GM21360 (cell line): ENCODE data around the gene FOXD3.

Experiments
- ATAC-seq: cut with Tn5 transposase; IDR thresholded peaks from one replicate; pipeline ENCODE4 v1.9.1; 2021; ENCODE audit warnings: mild to moderate bottlenecking, moderate library complexity; ENCODE audit not compliant: unreplicated experiment

FOXD3 gene

DNA sequence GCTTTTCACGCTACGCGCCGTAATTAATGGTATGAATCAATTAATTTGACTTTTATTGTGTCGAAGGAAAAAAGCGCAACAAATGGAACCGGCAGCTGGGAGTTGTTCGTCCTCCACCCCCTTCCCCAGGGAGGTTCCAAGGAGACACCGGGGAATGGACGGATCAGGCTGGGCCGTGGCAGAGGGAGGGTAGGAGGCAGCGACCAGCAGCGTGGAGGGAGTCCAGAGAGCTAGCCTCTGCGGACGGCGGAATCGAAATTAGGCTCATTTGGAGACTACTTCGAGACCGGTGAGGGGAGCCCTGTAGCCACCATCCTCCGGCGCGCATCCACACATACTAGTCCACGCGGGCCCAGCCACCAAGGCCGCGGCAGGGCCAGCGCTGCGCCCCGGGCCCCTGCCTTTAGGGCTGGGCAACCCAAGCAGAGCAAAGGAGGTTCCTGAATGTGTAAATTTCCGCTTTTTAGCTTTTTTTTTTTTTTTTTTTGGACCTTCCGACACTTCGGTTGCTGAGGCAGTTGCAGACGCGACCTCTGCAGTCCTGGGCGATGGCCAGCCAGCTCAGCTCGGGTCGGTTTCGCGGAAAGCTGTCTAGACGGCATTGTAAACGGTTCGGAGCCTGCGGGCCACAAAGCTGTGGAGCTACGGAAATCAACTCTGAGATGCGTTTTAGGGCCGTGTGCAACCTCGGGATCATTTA lies 2.2 kb upstream of the FOXD3 start:
- no peak for ATAC-seq

DNA sequence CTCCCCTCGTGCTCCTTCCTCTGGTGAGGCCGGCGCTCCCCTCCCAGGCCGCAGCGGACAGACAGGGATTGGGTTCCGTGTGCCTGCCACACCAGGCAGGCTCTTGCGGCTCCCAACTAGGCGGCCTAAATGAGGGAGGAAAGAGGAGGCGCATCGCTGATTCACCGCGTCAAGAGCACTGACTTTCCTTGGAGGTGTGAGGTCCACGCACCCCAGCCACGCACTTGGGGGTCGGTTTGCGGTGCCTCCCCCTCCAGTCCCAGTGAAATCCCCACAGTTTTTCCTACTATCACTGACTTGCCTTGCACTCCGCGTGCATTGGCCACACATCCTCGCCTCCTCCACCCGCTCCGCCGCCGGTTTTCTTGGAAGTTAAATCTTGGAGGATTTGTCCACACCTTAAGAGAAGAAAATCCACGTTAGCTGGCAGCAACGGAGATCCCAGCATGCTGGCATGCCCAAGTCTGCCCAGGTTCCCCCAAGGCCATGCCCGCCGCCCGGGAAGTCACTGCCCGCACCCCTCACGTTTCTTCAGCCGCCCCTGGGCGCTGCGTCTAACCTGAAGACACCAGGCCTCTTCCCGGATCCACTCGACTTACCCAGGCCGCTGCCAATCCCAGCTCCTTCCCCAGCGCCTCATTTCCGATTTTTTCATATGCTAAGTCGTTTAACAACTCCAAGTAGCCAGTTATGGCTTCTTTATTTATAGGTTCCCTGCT lies 1.1 kb upstream of the FOXD3 start:
- ATAC-seq = no peak

- no peak for ATAC-seq
Observed at GRCh38 chr1:63321785-63322113, 618 bp upstream of the FOXD3 start.

DNA sequence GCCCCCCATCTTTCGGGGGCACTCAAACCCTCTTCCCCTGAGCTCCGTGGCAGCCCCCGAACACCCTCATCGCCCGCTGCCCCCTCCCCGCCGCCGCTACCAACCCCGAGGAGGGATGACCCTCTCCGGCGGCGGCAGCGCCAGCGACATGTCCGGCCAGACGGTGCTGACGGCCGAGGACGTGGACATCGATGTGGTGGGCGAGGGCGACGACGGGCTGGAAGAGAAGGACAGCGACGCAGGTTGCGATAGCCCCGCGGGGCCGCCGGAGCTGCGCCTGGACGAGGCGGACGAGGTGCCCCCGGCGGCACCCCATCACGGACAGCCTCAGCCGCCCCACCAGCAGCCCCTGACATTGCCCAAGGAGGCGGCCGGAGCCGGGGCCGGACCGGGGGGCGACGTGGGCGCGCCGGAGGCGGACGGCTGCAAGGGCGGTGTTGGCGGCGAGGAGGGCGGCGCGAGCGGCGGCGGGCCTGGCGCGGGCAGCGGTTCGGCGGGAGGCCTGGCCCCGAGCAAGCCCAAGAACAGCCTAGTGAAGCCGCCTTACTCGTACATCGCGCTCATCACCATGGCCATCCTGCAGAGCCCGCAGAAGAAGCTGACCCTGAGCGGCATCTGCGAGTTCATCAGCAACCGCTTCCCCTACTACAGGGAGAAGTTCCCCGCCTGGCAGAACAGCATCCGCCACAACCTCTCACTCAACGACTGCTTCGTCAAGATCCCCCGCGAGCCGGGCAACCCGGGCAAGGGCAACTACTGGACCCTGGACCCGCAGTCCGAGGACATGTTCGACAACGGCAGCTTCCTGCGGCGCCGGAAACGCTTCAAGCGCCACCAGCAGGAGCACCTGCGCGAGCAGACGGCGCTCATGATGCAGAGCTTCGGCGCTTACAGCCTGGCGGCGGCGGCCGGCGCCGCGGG lies 837 bp downstream of the FOXD3 start:
- no peak for ATAC-seq

GRCh38 chr1:63323865-63324778 lies 1.8 kb downstream of the FOXD3 start:
- no peak for ATAC-seq

- ATAC-seq = no peak
Observed at GRCh38 chr1:63324779-63325119, 2.4 kb downstream of the FOXD3 start.

- no peak for ATAC-seq
Observed at GRCh38 chr1:63325279-63325985, 3.1 kb downstream of the FOXD3 start.

DNA sequence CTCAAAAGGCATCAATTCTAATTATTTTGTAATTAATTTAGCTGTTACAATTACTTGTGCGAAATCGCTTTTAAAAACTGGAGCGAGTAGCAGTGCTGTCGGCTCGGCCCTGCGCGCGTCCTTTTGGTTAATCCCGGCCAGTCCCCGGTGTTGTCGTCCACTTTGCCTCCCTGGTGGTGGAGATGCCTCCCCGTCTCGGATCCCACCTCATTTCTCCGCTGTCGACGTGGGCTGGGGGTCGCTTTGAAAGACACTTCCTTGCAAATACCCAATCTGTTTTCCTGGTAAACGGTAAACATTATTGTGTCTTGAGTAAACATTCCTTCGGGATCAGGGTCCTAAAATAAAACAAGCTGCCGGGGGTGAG lies 3.7 kb downstream of the FOXD3 start:
- ATAC-seq = no peak

GRCh38 chr1:63326473-63327380 lies 4.4 kb downstream of the FOXD3 start:
- ATAC-seq = no peak

GRCh38 chr1:63327417-63328054 lies 5.2 kb downstream of the FOXD3 start:
- peak; percentile 55 for ATAC-seq

GRCh38 chr1:63328122-63328521 lies 5.8 kb downstream of the FOXD3 start:
- ATAC-seq = no peak

DNA sequence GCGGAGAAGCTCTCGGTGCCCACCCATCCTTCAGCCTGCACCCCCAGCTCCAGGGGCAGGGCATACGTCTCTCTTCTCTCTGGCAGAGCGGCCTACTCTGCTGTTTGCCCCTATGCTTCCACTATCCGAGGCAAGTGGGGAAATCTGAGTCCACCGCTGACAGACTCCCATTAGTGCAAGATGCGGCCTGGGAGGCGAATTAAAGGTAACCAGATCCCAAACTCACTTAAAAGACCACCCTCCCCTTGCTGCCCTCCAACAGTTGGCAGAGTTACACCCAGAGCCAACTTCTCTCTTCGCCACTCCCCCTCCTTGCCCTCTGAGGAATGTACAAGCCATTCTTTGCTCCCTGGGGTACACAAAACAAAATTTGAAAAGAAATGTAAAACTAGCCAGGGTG lies 6.4 kb downstream of the FOXD3 start:
- ATAC-seq = no peak

- ATAC-seq = no peak
Observed at GRCh38 chr1:63329621-63330330, 7.4 kb downstream of the FOXD3 start.

DNA sequence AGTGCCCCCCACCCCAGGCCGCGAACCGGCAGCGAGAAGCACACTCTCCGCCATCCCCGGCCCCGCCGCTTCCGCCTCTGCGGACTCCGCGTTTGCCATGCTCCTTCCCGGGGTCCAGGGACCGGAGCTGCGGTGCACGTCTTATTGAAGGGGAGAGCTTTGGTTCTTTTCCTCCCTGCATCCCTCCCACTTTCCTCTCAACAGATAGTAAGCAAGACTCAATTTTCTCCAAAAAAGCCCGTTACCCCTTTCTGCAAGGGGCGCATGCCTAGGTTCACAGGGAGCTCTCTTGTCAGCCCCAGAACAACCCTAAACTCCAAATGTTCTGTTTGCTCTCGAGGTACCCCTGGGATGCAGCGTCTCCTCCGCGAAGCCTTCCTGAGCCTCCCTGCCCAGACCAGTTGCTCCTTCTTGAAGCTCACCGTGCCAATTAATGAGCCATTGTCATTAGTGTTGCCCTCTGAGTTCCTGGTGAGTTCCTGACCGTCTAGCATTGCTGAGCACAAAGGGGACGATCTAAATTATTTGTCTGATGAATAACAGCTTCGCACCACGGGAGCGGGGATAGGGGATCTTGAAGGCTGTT lies 8.1 kb downstream of the FOXD3 start:
- ATAC-seq = no peak

- no peak for ATAC-seq
Observed at GRCh38 chr1:63342402-63342801, 20.0 kb downstream of the FOXD3 start.

- ATAC-seq = no peak
Observed at GRCh38 chr1:63343922-63344321, 21.6 kb downstream of the FOXD3 start.

- no peak for ATAC-seq
Observed at GRCh38 chr1:63350320-63350719, 28.0 kb downstream of the FOXD3 start.

DNA sequence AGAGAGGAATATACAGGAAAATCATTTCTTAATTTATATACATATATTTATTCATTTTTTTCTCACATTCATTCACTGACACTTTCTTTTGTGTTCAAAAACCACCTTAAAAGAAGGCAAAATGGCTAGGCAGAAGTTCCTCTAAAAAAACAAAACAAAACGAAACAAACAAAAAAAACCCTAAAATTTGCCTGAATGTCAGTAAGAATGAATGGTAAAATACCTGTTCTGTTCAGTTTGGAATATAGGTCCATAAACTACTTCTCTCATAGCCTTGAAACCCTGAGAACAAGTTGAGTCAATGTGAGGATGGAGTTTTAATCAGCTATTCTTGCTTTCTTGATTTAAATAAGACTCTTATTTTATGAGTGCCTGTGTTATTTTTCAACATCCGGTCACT lies 30.4 kb downstream of the FOXD3 start:
- no peak for ATAC-seq
